D341Med (cell line): Measurements from ENCODE around the gene DPEP2NB.
A peak's percentile ranks its signal among the peaks of the same experiment; 100 is the strongest.
"Not testable (repeated sequence)": the region's sequence is repeated elsewhere in the genome, so short reads cannot be mapped to it uniquely, and the experiment has no call there.

Experiments used
- DNase-seq: peaks from one replicate; pipeline ENCODE4 v3.0.0; 2012; ENCODE audit warnings: low spot score

DPEP2NB gene

DNA sequence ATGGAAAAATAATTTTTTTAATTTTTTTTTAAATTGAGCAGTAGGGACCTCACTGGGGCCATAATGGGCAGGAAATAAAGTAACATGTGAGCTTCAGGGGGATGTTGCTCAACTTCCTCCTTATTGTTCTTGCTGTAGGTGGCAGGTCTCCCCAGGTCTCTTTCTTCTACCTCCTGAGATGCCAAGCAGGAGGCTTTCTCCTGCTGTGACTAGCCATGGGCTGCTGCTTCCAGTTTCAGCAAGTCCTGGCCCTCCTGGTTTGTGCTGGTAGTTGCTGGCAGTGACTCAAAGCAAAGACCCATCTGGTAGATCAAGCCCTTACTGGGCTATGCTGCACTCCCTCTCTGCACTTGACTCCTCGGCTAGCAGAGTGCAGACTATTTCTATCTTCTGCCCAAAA, 2.3 kb downstream of the DPEP2NB start:
- peak; percentile 17 for DNase-seq

DNA sequence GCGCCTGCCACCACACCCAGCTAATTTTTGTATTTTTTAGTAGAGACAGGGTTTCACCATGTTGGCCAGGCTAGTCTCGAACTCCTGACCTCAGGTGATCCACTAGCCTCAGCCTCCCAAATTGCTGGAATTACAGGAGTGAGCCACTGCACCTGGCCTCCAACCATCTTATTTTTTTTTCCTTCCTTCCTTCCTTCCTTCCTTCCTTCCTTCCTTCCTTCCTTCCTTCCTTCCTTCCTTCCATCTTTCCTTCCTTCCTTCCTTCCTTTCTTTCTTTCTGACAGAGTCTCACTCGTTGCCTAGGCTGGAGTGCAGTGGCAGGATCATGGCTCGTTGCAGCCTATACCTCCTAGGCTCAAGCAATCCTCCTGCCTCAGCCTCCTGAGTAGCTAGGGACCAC, 5.8 kb downstream of the DPEP2NB start:
- not testable (repeated sequence) for DNase-seq

DNA sequence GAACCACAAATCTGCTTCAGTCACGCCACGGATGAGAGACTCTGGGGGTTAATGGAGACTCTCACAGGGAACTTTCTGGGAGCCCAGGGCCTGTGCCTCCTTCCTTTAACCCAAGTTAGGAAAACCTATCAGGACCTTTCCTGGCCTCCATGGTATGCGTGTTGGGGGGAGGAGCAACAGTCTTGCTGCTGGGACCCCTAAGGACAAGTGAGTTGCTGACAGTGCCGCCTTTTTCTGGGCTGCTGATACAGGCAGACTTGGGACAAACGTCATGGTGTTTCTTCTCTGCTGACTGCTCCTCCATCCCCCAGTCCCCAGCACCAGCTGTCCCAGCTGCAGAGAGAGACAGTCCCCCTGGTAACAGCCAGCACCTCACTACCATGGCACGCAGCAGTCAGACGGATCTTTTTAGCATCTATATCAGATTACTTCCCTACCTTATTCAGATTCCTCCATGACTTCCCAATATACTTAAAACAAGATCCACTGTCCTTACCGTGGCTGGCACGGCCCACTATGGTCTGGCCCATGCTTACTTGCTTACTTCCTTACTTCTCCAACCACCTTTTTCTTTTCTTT, 6.5 kb downstream of the DPEP2NB start:
- DNase-seq, result peak; percentile 17

DNA sequence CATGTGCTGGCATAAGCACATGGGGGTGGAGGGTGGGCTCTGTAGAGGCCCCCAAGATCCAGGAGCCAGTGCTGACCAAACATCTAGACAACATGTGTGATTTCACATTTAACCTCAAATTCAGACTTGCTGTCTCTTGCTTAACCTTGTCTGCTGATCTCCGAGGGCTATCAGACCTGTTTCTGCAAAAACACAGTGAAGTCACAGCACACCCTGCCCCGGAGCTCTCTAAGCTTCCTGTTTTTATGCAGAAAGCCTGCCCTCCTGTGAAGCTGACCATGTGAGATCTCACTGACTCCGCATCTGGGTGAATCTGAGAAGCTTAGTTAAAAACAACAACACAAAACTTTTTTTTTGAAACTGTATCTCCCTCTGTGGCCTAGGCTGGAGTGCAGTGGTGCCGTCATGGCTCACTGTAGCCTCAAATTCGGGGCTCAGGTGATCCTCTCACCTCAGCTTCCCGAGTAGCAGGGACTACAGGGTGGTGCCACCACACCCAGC, 9.9 kb downstream of the DPEP2NB start:
- DNase-seq, result no peak

DNA sequence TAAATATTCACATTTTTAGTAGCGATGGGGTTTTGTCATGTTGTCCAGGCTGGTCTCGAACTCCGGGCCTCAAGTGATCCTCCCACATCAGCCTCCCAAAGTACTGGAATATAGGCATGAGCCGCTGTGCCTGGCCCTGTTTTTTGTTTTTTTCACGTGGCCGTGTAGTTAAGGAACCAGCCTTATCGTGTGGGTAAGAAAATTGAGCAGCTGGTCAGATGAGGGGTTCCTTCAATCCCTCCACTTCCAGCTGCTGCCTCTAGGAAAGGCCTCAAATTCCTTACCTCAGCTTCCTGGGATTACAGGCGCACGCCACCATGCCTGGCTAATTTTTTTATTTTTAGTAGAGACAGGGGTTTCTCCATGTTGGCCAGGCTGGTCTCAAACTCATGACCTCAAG, 10.5 kb downstream of the DPEP2NB start:
- DNase-seq, result no peak

GRCh38 chr16:68003031-68003430, 12.7 kb downstream of the DPEP2NB start:
- no peak for DNase-seq

- no peak for DNase-seq
Measured at GRCh38 chr16:68000450-68000849, 15.3 kb downstream of the DPEP2NB start.

DNA sequence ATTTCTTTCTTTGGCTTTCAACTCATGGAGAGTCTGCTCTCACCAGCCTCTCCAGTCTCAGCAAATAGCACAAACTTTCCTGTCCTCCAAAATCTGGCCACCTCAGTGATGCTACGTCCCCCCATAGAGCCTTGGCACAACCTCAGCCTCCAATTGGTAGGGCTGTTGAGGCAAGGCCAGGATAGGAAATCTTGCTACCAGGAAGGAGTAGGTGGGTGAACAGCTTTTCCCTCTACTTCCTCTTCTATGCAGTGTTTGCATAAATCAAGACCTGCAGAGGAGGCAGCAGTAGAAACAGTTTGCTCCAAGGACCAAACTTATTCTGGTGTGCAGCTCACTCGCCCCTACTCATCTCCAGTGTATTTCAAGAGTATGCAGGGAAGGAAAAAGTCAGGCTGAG, 15.7 kb downstream of the DPEP2NB start:
- DNase-seq, result no peak

GRCh38 chr16:67998779-67999688, 16.7 kb downstream of the DPEP2NB start, which contains the start of gene DPEP2:
Gene DPEP2 (minus strand): TSS chr16:67999484. CDS start chr16:67993212, 6,272 bp downstream.
- DNase-seq, result not testable (repeated sequence)

- DNase-seq, result not testable (repeated sequence)
Measured at GRCh38 chr16:67998231-67998778, 17.4 kb downstream of the DPEP2NB start.

- DNase-seq, result no peak
Measured at GRCh38 chr16:67996666-67997065, 19.0 kb downstream of the DPEP2NB start.

DNA sequence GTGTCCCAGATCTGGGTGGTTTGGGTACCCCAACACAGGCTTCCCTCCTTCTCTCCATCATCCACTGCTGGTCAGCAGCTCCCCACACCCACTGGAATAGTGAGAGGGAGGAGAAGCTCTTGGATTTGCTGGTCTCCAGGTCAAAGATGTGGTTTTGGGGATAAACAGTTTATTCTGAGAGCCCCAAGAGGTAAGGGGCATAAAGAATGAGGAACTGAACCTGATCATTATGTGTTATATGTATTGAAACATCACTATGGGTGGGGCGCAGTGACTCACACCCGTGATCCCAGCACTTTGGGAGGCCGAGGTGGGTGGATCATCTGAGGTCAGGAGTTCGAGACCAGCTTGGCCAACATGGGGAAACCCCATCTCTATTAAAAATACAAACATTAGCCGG, 20.3 kb downstream of the DPEP2NB start:
- no peak for DNase-seq

DNA sequence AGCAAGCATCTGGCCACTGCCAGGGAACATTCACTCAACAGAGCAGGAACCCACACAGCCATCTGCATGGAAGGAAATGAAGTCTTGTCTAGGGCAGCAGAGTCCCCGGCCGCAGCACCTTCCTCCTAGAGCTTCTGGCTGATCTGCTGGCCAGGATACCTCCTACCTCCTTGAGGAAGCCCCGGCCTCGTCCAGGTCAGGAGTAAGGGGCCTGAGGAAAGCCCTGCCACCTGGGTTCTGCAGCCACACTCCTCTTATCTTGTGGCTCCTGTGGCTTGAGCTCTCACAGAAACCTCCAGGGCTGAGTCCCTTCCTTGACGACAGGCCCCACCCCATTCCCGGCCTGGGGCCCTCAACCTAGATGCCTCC, 21.7 kb downstream of the DPEP2NB start:
- not testable (repeated sequence) for DNase-seq

DNA sequence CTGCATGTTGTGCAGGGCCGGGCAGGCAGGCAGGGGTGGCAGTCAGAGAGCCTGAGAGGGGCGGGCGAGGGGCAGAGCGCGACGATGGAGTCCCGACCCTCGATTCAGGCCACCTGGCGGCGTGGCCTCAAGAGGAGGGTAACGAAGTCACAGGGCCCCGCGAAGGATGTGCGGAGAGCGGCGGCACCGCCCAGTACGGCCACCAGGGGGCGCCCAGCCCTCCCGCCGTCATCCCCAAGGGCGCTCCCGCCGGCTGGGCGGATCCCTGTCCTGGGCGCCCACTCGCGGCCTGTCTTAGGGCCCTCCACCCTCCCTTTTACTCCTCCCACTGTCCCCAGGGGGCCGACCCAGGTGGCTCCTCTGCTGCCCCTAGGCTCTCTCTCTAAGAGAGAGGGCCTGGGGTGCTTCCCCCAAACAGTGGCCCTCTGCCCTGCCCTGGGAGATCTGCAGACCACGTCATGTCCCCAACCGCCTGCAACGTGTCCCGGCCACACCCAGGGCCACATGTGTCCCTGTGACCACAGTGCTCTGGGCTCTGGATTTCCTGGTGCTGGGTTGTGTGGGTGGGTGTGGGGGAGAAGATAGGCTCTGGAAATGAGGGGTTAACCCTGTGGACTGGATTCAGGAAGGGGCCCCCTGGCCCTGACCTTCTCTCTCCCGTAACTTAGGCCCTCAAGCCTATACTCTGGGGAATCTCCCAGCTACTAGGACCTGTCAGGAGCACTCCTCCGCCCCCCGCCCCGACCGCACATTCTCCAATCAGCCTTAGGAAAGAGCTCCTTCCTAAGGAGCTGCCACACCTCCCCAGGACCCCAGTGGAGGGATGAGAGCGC, 22.3 kb downstream of the DPEP2NB start:
- DNase-seq, result peak; percentile 95

GRCh38 chr16:67992661-67993206, 23.0 kb downstream of the DPEP2NB start:
- peak; percentile 15 for DNase-seq

DNA sequence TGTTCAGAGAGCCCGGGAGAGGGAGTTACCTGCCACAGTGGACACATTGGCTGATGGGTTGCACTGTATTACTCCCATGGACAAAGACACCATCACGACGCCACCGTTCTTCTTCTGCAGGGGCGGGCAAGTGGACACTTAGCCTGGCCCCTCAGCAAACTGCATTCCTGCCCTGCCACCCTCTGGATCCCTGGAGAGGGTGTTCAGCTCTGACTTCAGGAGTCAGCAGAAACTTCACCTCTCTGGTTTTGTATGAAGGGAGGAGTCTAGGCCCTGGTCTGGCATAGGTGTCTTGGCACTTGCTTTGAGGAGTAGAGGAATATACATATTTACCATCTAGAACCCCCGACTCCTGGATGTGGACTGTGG, 25.7 kb downstream of the DPEP2NB start:
- no peak for DNase-seq

- DNase-seq, result no peak
Measured at GRCh38 chr16:67989322-67990017, 26.2 kb downstream of the DPEP2NB start.

DNA sequence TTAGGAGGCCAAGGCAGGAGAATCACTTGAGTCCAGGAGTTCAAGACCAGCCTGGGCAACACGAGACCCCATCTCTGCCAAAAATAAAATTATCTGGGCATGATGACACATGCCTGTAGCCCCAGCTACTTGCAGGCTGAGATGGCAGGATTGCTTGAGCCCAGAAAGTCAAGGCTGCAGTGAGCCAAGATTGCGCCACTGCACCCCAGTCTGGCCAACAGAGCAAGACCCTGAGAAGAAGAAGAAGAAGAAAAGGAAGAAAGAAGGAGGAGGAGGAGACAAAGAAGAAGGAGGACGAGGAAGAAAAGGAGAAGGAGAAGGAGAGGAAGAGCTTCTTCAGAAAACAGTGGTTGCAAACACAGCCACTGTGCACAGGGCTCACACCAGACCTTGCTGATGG, 27.0 kb downstream of the DPEP2NB start:
- DNase-seq, result no peak

DNA sequence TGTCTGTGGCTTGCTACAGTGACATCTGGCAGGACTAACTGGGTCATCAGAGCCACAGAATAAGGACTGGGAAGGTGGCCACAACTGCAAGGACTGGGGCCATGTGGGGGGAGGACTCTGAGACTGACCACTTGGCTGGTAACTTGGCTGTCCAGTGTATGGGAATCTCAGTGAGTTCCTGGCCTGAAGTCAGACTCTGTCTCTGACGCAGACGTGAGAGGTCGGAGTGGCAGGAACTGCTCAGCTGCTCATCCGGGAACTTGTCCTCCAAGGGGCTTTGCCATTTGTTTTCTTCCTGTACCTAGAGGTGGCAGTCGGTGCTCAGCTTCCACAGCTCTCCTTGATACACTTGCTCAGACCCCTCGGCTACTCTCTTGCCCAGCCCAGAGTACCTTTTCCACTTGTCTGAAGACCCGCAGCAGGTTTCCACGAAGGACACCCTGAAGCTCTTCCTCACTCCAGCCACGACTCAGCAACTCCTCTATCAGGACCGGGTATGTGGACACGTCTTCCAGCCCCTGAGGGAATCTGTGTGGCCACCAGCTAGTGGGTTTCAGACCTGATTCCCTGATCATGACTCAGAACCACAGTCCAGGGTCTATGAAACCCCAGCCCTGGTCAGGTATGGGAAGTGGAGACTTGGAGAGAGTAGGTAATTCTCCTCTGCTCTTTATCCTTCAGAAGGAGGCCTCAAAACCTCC, 28.1 kb downstream of the DPEP2NB start:
- DNase-seq, result no peak

DNA sequence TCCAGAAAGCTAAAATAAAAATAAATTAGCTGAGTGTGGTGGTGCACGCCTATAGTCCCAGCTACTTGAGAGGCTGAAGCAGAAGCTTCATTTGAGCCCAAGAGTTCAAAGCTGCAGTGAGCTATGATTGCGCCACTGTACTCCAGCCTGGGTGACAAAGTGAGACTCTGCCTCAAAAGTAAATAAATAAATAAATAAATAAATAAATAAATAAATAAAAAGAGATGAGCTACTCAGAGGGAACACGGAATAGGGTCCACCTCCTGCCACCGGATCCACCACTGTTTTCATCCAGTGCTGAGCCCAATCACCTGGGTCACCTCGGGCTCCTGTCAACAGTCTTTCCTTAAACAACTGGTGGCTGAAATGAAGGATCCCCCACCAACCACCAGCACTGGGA, 28.8 kb downstream of the DPEP2NB start:
- DNase-seq, result no peak
